ENCODE measurements around the gene CACNA1C.
"Not testable (repeated sequence)": the region's sequence is repeated elsewhere in the genome, so short reads cannot be mapped to it uniquely, and the experiment has no call there.

The CACNA1C gene

GRCh38 chr12:2113119-2113912, 60.5 kb downstream of the CACNA1C start:
- DNase-seq, result no peak

GRCh38 chr12:2114071-2114470, 61.3 kb downstream of the CACNA1C start:
- DNase-seq, result no peak

- no peak for DNase-seq
Measured at GRCh38 chr12:2115101-2115845, 62.5 kb downstream of the CACNA1C start.

- DNase-seq, result no peak
Measured at GRCh38 chr12:2117541-2117940, 64.8 kb downstream of the CACNA1C start.

- no peak for DNase-seq
Measured at GRCh38 chr12:2118061-2118460, 65.3 kb downstream of the CACNA1C start.

- DNase-seq, result no peak
Measured at GRCh38 chr12:2118481-2119255, 65.9 kb downstream of the CACNA1C start.

- DNase-seq, result no peak
Measured at GRCh38 chr12:2119266-2119665, 66.5 kb downstream of the CACNA1C start.

- DNase-seq, result no peak
Measured at GRCh38 chr12:2120982-2121758, 68.4 kb downstream of the CACNA1C start.

GRCh38 chr12:2124466-2125023, 71.8 kb downstream of the CACNA1C start:
- no peak for DNase-seq

- no peak for DNase-seq
Measured at GRCh38 chr12:2125651-2126522, 73.1 kb downstream of the CACNA1C start.

- no peak for DNase-seq
Measured at GRCh38 chr12:2126676-2127406, 74.1 kb downstream of the CACNA1C start.

- DNase-seq, result no peak
Measured at GRCh38 chr12:2129076-2129475, 76.3 kb downstream of the CACNA1C start.

- DNase-seq, result not testable (repeated sequence)
Measured at GRCh38 chr12:2135661-2136418, 83.1 kb downstream of the CACNA1C start.

- DNase-seq, result no peak
Measured at GRCh38 chr12:2136901-2137300, 84.1 kb downstream of the CACNA1C start.

- no peak for DNase-seq
Measured at GRCh38 chr12:2137711-2138110, 84.9 kb downstream of the CACNA1C start.

- no peak for DNase-seq
Measured at GRCh38 chr12:2138294-2138693, 85.5 kb downstream of the CACNA1C start.

GRCh38 chr12:2138871-2139308, 86.1 kb downstream of the CACNA1C start:
- DNase-seq, result no peak

GRCh38 chr12:2139651-2140050, 86.9 kb downstream of the CACNA1C start:
- DNase-seq, result no peak

- no peak for DNase-seq
Measured at GRCh38 chr12:2140858-2141519, 88.2 kb downstream of the CACNA1C start.

All from stimulated activated CD4-positive, alpha-beta T cell treated with anti-CD3 and anti-CD28 coated beads, Interleukin-2, amount 100 ng/mL, for 48 hours (primary cell).